HFFc6 (cell line): Measurements from ENCODE around the gene PAK4. TPM values are rescaled to one million over a fixed set of nuclear protein-coding genes. Genes with fewer than 3 reads are reported as not detected.

Experiments used
- DNase-seq: peaks from one replicate; pipeline ENCODE4 v3.0.0-alpha.2; 2018
- H3K27ac Mint-ChIP-seq: 2 replicates; pipeline ENCODE4 v1.8.0; 2020; ENCODE audit warnings: mild to moderate bottlenecking, mixed read lengths
- H3K27me3 Mint-ChIP-seq: 2 replicates; pipeline ENCODE4 v1.8.0; 2021; ENCODE audit warnings: mild to moderate bottlenecking, moderate library complexity, mixed read lengths; ENCODE audit not compliant: insufficient read depth
- H3K36me3 Mint-ChIP-seq: 2 replicates; pipeline ENCODE4 v1.8.0; 2021; ENCODE audit warnings: low read depth, mixed read lengths
- H3K4me1 Mint-ChIP-seq: 2 replicates; pipeline ENCODE4 v1.8.0; 2020; ENCODE audit warnings: low read depth, mixed read lengths
- H3K4me3 Mint-ChIP-seq: 2 replicates; pipeline ENCODE4 v1.8.0; 2020; ENCODE audit warnings: mild to moderate bottlenecking, moderate library complexity, mixed read lengths
- H3K9me3 Mint-ChIP-seq: 2 replicates; pipeline ENCODE4 v1.8.0; 2020; ENCODE audit warnings: mild to moderate bottlenecking, mixed read lengths
- total RNA-seq, 6 experiments: library from RNA; stranded (reverse); fragmentation: NEBNext Ultra II Directional; extraction: Animal tissue kit (Norgen Biotek cat#: 25700); gene quantifications; 2 replicates in 1 of 6; 3 replicates in 5 of 6; pipeline ENCODE4 v1.2.3, GENCODE V29; 2021
- TF ChIP-seq, protein P1 (sequence below): fragments of 200-600 bp; sonication (generic); IDR thresholded peaks from 2 replicates; pipeline ENCODE4 v1.5.0; 2021; ENCODE audit warnings: antibody characterized with exemption, mild to moderate bottlenecking

Gene PAK4
- total RNA-seq, 6 experiments from 2014 or later = 35.4 to 40.4 (median 35.8) TPM

DNA sequence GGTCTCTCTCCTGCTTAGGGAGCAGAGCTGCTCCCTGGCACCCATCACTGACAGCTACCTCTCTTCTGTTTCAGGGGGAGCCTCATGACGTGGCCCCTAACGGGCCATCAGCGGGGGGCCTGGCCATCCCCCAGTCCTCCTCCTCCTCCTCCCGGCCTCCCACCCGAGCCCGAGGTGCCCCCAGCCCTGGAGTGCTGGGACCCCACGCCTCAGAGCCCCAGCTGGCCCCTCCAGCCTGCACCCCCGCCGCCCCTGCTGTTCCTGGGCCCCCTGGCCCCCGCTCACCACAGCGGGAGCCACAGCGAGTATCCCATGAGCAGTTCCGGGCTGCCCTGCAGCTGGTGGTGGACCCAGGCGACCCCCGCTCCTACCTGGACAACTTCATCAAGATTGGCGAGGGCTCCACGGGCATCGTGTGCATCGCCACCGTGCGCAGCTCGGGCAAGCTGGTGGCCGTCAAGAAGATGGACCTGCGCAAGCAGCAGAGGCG, 48.0 kb downstream of the PAK4 start:
- Mint-ChIP-seq H3K27me3 (no peaks in the 10 kb centered on the region; the same call in 1 of the 2 replicates), H3K36me3 (no peaks in the 10 kb centered on the region; the same call in 1 of the 2 replicates), H3K4me1 (no peaks in the 10 kb centered on the region), H3K27ac (no peak overlapping the region), H3K9me3 (no peaks in the 10 kb centered on the region), H3K4me3 (no peak overlapping the region)
- DNase-seq = no peak
- TF ChIP-seq, protein P1, sequence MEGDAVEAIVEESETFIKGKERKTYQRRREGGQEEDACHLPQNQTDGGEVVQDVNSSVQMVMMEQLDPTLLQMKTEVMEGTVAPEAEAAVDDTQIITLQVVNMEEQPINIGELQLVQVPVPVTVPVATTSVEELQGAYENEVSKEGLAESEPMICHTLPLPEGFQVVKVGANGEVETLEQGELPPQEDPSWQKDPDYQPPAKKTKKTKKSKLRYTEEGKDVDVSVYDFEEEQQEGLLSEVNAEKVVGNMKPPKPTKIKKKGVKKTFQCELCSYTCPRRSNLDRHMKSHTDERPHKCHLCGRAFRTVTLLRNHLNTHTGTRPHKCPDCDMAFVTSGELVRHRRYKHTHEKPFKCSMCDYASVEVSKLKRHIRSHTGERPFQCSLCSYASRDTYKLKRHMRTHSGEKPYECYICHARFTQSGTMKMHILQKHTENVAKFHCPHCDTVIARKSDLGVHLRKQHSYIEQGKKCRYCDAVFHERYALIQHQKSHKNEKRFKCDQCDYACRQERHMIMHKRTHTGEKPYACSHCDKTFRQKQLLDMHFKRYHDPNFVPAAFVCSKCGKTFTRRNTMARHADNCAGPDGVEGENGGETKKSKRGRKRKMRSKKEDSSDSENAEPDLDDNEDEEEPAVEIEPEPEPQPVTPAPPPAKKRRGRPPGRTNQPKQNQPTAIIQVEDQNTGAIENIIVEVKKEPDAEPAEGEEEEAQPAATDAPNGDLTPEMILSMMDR = no peak

DNA sequence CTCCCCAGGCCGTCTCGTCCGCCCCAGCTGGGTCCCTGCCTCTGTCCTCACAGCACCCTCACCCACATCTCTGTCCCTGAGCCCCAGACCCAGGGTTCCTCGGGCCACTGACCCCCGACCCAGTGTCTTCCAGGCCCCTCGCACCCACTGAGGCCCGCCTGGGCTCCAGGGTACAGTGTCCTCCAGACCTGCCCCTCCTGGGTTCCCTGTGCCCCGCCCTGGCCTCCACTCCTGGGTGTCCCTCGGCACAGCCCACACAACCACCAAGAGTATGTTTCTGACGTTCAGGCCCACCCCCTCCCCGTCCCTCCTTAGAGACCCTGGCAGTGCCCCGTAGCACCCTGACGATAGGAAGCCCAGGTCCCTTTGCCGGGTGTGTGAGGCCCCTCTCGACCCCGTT, 48.6 kb downstream of the PAK4 start:
- Mint-ChIP-seq H3K4me3 (no peak overlapping the region), H3K9me3 (no peaks in the 10 kb centered on the region), H3K4me1 (no peaks in the 10 kb centered on the region), H3K36me3 (no peaks in the 10 kb centered on the region; the same call in 1 of the 2 replicates), H3K27ac (no peak overlapping the region), H3K27me3 (peaks cover 3% of the 10 kb centered on the region)
- TF ChIP-seq, protein P1 = no peak
- no peak for DNase-seq

DNA sequence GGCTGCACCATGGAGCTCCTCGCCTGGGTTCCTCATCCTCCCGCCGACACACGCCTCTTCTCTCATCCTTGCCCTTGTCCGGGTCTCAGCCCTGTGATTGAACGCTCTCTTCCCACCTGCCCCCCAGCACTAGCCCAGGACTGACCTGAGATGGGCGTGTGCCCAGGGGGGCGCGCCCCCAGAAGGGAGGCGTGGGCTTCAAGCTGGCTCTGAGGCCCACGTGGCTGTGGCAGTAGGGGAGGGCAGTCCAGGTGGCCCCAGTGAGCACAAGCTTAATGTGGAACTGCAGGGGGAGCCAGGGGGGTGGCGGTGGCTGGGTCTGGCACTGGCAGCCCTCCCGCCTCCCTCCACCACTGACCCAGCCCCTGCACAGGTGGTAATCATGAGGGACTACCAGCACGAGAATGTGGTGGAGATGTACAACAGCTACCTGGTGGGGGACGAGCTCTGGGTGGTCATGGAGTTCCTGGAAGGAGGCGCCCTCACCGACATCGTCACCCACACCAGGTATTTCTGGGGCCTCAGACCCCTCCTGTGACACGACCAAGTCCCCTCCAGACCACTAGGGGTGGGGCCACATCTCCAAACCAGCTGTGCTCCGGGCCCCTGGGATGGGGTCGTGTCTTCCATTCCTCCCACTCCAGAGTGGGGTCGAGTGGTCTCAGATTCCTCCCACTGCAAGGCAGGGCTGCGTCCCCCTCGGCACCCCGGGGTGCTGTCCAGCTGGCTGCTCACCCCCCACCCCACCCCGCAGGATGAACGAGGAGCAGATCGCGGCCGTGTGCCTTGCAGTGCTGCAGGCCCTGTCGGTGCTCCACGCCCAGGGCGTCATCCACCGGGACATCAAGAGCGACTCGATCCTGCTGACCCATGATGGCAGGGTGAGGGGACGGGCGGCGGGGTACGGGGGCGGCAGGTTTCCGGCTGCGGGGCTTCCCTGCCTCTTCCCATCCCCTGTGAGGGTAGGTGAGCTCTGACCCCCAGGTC, 49.3 kb downstream of the PAK4 start:
- Mint-ChIP-seq H3K27ac (no peak overlapping the region), H3K36me3 (no peaks in the 10 kb centered on the region), H3K9me3 (no peaks in the 10 kb centered on the region), H3K27me3 (peaks cover 3% of the 10 kb centered on the region), H3K4me1 (no peaks in the 10 kb centered on the region), H3K4me3 (no peak overlapping the region)
- TF ChIP-seq, protein P1 = no peak
- DNase-seq = no peak

DNA sequence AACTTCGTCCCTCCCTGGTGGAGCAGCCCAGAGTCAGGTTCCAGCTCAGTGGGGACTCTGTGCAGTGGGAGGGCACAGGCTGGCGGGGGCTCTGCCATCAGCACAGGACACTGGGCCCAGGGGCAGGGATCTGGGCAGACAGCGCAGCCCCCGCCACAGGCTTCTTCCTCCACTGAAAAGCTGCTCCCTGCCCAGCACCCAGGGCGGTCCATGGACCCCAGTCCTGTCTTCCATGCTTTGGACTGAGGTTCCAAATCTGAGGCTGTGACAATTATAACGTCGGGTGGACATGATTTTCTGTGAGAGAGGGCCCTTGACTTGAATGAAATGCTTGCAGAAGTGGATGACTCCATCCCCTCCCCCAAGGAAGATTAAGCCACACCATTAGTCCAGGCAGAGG, 50.0 kb downstream of the PAK4 start:
- Mint-ChIP-seq H3K36me3 (no peaks in the 10 kb centered on the region), H3K4me1 (no peaks in the 10 kb centered on the region), H3K9me3 (no peaks in the 10 kb centered on the region), H3K27me3 (peaks cover 3% of the 10 kb centered on the region), H3K27ac (no peak overlapping the region), H3K4me3 (no peak overlapping the region)
- TF ChIP-seq, protein P1 = no peak
- DNase-seq = no peak

- no peaks in the 10 kb centered on the region for H3K4me1 Mint-ChIP-seq
- no peak overlapping the region for H3K27ac Mint-ChIP-seq
- H3K9me3 Mint-ChIP-seq = no peaks in the 10 kb centered on the region
- H3K27me3 Mint-ChIP-seq = peaks cover 3% of the 10 kb centered on the region
- DNase-seq = no peak
- TF ChIP-seq, protein P1 = no peak
- H3K4me3 Mint-ChIP-seq = no peak overlapping the region
- no peaks in the 10 kb centered on the region for H3K36me3 Mint-ChIP-seq
Measured at GRCh38 chr19:39177110-39177699, 51.6 kb downstream of the PAK4 start.
